ENCODE measurements around the gene CUEDC1. TPM values are rescaled to one million over a fixed set of nuclear protein-coding genes. Genes with fewer than 3 reads are reported as not detected.

Gene CUEDC1, protein sequence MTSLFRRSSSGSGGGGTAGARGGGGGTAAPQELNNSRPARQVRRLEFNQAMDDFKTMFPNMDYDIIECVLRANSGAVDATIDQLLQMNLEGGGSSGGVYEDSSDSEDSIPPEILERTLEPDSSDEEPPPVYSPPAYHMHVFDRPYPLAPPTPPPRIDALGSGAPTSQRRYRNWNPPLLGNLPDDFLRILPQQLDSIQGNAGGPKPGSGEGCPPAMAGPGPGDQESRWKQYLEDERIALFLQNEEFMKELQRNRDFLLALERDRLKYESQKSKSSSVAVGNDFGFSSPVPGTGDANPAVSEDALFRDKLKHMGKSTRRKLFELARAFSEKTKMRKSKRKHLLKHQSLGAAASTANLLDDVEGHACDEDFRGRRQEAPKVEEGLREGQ
- total RNA-seq = 10 to 100 TPM; 42.3 to 43.6 TPM
- long read RNA-seq, donor 1, transcript CUEDC1-206 (11 exons, 3,621 nt) = major isoform, 9 of 28 reads
- long read RNA-seq, donor 1, partial matches to known transcripts = 6 of 28 reads
- long read RNA-seq, donor 1, other reads (novel, unspliced or antisense) = 9 of 28 reads
- long read RNA-seq, donor 2, transcript CUEDC1-204 (2 exons, 707 nt) = major isoform, 7 of 25 reads
- long read RNA-seq, donor 2, partial matches to known transcripts = 4 of 25 reads
- long read RNA-seq, donor 2, other reads (novel, unspliced or antisense) = 12 of 25 reads

DNA sequence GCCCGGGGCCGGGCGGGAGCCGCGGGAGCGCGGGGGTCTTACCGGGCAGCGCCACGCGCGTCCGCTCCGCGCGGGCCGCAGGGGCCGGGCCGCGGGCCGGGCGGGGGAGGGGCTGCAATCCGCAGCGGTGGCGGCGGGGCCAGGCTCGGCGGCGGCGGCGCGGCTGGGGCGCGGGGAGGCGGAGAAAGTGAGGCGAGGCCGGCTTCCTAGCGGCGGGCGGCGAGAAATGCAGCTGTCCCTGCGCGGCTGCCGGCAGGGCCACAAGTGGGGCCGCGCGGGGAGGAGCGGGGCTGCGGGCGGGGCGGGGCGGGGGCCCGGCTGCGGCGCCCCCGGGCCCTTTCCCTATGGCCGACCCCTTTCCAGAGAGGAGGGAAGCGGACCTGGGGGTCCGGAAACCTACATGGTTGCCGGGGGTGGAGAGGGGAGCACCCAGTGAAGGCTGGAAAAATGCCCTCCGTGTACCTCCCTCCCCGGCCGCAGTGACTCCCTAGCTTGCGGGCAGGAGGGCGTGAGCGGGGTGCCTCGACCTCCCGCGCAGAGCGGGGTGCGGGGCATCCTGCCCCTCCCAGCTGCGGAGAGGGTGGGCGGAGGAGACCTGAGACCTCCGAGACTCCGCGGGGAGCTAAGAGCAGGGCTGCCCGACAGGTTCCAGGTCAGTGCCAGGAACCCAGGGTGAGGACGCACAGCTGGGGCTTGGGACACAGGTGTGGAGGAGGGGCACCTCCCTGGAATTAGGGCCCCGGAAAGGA lies at the start of gene CUEDC1:
TSS of gene CUEDC1 (minus strand) at position 230 of the 749 bp plus-strand sequence. CDS start 69,848 bp downstream, outside the sequence.
- intact Hi-C loops (cut with DNase I) = loop anchor here (5.0 to 10.0 kb wide), 2 partner anchors 61 to 63 kb away; no protein-coding TSS in a partner anchor
- peak; percentile 95 for DNase-seq (ENCODE audit: low spot score)

DNA sequence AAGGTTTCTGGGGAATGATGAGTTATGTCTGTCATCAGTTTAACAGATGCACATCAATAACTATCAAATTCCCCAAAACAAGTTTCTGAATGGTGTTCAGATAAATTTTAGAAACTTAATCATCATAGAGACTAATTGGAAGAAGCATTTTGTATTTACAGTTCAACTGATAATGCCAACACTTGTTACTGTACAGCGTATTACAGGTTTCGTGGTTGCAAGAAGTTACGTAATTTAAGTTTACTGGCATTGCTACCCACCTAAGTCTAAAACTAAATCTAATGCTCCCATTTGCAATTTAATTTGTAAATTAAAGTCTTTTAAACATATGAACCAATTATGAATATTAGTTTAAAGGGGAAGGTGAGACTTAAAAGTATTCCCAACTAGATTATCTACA lies 48.8 kb upstream of the CUEDC1 start:
- DNase-seq (ENCODE audit: low spot score) = no peak
- intact Hi-C loops (cut with DNase I) = no loop called here

DNA sequence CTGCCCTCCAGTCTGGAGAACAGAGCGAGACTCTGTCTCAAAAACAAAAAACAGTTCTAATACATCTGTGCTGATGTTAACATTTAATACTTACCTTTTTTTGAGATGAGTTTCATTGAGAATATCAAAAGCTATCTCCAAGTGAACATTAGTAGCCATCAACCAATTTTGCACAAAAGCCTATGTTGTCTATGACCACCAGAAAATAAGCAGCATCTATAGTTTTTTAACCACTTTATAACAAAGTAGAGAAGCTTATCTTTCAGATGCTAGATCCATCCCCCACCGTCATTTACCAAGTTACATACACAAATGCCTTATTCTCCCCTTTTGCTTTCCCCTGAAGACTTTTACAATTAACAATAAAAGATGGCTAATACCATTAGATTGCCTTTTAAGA lies 47.8 kb upstream of the CUEDC1 start:
- intact Hi-C loops (cut with DNase I) = no loop called here
- DNase-seq (ENCODE audit: low spot score) = no peak

DNA sequence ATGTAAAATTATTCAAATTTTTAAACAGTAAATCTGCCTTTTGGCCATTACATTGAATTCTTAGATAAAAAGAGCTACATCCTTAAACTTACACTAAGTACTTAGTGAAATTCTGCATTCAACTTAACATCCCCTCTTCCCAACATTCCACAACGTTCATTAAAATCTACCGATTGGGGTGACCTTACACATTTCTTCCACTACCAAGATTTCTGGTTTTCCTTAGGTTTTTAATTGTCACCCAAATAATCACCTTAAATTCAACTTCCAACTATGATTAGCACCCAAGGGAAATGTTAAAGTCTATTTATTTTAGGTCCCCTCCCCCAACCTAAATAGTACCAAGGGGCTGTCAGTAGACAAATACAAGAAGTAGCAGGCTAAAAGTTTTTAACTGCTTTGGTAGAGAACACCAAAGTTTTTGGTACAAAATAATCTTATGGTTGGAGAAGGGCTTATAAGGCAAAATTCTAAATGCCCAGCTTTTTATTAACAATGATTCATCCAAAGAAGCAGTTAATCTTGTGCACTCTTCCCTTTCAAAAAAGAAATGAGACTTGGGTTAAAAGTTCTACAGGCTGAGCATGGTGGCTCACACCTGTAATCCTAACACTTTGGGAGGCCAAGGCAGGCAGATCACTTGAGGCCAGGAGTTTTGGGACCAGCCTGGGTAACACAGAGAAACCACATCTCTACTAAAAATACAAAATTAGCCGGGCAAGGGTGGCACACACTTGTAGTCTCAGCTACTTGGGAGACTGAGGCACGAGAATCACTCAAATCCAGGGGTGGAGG lies 47.1 kb upstream of the CUEDC1 start:
- intact Hi-C loops (cut with DNase I) = no loop called here
- no peak for DNase-seq (ENCODE audit: low spot score)

DNA sequence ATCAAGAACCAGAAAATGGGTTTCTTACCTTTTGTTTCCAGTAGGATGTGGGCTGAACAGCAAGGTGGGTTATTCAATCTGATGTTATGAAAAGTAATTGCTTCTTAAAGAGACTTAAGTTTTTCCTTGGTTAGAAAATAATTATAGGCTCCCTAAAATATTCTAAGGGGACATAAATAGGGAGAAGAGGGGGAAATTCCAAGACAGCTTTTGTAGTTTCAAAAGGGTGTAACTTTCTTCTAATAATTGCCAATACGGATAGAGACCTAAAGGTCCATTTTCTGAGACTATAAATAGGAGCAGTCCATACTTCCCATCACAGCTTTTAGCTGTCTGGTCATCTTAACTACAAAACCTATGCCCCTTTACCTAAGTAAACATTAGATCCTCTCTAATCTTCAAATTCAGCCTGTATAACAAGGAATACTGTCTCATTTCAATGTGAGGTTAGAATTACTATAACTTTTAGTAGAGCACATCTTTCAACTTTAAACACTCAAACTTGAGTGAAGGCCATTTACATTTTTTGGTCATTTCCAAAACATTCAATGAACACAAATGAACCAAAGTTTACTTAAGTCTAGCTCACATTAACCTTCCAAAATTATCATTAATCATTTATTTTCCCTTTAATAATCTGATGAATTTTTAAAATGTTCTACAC lies 46.4 kb upstream of the CUEDC1 start:
- DNase-seq (ENCODE audit: low spot score) = no peak
- intact Hi-C loops (cut with DNase I) = no loop called here

DNA sequence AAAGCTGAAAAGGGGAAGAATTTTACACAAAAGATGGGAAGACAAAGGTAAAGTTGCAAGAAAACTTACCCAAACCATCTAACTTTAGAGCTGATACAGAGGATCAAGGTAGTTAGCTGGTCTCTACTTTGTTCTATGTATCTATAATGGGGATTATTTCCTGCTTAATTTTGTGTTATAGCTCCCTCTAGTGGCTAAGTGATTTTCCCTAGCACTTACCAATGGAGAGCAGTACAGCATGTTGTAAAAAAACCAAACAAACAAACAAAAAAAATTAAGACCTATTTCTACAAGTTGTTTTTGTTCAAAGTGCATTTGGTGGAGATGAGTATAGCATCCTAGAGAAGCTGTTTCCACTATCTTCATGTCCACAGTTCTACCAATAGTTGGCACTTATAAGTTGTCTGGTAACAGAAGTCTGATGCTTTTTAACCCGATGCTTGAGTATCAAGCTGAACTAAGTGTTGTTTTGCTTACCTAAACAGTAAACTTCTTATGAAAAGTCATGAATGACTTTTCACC lies 44.3 kb upstream of the CUEDC1 start:
- DNase-seq (ENCODE audit: low spot score) = no peak
- intact Hi-C loops (cut with DNase I) = loop anchor here in 1 of 2 donors (5.0 kb wide), 1 partner anchor 142 kb away; no protein-coding TSS in a partner anchor

DNA sequence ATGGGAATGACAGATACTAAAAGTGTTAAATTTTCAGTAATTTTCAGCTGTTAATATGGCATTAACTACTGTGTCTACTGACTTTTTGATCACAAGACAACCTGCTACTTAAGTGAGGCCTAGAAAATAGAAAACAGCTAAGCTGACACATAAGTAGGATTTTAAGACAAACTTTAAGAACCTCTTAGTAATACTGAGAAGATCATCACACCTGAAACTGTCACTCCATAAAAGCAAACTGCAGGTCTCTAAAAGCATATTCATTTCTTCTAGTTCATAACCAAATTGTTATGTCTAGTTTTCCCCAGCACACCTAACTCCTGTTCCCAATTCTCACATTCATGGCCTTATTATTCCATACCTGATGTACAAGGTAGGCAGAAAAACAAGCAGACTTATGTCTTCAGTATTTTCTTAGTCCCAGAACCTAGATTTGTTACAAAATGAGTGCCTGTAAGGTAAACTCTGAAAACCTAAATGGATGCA lies 43.8 kb upstream of the CUEDC1 start:
- DNase-seq (ENCODE audit: low spot score) = no peak
- intact Hi-C loops (cut with DNase I) = loop anchor here in 1 of 2 donors (5.0 kb wide), 1 partner anchor 142 kb away; no protein-coding TSS in a partner anchor

DNA sequence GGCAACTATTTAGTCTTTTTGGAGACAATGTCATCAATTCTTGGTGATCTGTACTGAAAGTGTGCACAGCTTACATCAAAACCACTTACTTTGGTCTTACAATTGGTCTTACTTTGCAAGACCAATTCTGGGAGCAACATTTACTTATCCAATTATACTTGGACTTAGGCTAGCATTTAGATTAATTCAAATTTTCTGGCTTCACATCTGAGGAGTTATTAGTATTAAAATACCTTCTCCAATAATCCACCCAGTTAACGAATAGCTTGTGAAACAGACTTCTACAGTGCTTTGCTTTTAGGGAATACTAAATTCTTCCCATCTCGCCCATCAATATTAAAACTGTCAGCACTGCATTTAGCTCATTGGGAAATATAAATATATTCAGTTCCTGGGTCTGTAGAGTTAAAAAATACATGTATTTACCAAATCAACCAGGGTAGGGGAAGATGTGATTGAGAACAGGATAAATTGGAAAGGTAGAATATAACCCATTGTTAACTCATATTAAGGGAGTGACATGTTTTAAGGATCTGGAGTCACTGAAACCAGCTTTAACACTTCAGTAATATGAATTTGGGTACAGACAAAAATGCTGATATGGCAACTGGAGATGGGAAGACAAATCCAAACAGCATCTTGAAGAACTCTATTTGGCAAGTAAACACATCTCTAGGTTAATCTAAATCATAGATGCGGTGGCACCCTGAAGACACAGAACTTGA lies 42.0 kb upstream of the CUEDC1 start:
- intact Hi-C loops (cut with DNase I) = loop anchor here in 1 of 2 donors (5.0 kb wide), 1 partner anchor 140 kb away; no protein-coding TSS in a partner anchor
- no peak for DNase-seq (ENCODE audit: low spot score)

DNA sequence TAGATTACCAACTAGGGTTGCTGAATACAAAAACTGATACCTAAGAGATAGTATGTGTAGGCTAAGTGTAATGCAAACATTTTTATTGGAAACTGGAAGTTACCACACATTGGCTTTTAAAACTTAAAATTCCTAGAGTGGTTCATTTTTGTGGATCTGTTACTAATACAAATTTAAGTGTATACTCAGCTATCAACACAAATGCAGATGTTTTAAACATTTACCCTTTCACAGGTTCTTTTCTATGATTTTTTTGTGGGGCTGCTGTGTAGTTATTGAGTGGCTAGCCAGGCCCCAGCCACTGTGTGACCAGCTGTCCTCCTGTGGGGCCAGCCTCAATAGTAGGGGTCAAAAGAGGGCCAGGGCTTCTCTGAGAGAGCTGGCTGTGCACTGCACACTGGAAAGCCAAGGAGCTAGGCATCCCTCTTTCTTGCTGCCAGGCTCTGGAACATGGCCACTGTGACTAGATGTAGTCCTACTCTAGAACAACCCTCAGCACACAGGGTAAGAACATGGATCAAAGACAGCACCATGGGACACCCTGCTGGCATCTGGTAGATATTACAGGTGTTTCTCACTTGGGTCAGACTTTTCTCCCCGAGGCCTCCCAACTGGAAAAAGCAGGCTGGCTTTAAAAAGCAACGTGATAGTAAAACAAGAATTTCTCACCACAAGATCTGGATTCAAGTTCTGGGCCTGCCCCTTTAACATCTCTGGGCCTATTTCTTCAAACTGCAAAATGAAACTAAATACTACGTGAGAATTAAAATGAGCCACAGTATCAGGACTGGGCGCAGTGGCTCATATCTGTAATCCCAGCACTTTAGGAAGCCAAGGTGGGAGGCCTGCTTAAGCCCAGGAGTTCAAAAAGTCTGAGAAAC lies 40.1 kb upstream of the CUEDC1 start:
- intact Hi-C loops (cut with DNase I) = loop anchor here (2.0 to 5.0 kb wide), 2 partner anchors 137 to 138 kb away; no protein-coding TSS in a partner anchor
- DNase-seq (ENCODE audit: low spot score) = no peak

DNA sequence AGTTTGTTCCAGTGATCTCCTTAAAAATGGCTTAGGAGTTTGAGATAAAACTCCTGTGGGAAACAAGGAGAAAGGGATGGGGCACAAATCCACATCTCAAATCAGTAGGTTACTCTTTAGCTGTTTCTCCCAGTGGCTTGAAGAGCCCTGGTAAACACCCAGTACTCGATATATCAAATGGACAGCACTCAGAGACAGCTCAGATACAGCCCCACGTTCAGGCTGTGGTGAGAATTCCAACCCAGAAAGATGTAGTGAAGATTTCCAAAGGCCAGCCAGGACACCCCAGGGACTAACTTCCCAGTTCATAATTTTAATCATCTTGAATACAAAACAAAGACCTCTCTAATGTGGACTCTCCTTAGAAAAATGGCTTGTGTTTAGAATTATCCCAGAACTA lies 39.2 kb upstream of the CUEDC1 start:
- intact Hi-C loops (cut with DNase I) = loop anchor here (2.0 to 5.0 kb wide), 2 partner anchors 117 to 136 kb away; no protein-coding TSS in a partner anchor
- no peak for DNase-seq (ENCODE audit: low spot score)

DNA sequence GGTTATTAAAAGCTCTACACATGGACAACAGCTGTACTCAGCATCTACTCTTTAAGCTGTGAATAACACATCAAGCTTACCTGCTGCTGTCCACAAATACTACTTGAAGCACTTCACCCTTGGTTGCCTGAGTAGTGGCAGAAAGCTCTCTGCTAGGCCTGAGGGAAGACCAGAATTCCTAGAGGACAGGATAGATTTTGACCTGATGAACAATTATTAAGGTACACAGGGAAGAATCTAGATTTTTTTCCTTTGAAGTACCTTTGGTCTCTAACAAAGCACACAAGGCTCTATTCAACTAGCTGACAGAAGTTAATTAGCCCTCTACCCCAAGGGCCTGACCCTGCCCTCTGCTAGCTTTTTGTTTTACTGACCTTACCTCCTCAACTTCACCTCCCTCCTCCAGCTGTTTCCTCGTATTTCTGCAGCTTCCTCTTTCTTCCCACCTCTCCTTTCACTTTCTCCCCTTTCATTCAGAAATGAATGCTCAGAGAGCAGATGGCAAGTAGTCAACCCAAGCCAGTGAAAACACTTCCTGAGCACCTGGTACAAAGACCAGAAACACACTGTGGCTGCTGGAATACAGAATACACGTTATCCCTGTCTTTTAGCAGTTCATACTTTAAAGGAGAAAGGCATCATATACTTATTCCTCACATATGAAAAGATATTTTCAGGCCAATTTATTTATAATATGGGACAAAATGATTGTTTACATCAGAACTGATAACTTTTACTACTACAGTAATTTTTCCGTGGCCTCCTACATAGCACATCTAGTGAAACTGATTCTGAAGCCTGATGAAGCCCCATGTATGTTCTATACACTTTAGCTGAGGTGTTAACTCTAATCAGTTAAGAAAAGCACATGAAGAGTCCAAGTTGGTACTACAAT lies 38.5 kb upstream of the CUEDC1 start:
- DNase-seq (ENCODE audit: low spot score) = no peak
- intact Hi-C loops (cut with DNase I) = loop anchor here (2.0 to 5.0 kb wide), 2 partner anchors 116 to 135 kb away; no protein-coding TSS in a partner anchor

DNA sequence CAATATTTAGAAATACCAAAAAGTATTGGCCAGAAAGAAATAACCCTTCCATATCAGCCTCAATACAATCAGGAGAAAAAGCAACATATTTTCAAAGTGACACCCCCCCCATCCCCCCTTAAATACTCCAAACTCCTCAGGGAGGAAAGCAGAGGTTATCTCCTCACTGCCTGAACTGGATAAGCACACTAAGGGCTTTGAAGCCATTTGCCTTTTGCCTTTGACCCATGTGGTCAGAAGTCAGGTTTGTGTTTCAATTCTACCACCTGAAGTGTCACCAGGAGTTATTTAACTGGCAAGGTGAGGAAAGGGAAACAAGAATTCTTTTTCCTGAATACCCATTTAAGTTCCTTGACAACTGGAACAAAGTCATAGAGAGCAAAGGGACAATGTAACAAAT lies 36.3 kb upstream of the CUEDC1 start:
- no peak for DNase-seq (ENCODE audit: low spot score)
- intact Hi-C loops (cut with DNase I) = loop anchor here in 1 of 2 donors (5.0 kb wide), 1 partner anchor 114 kb away; no protein-coding TSS in a partner anchor

DNA sequence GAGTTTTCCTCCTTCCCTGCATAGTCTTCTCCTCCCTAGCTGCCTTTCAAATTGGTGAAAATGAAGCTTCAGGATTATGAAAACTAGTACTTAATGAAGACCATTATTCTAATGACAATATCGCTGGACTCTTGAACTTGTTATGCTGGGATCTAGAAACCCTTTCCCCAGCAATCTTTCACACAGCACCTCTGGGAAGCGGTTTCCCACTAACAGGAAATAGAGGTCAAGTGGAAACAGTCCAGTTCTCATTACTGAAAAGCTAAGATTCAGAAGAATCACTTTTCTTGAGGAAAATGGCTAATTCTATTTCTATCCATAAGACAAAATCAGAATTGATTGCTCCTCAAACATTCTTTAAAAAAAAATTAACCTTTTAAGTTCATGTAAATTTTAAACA lies 34.8 kb upstream of the CUEDC1 start:
- intact Hi-C loops (cut with DNase I) = loop anchor here in 1 of 2 donors (5.0 kb wide), 1 partner anchor 113 kb away; no protein-coding TSS in a partner anchor
- no peak for DNase-seq (ENCODE audit: low spot score)

DNA sequence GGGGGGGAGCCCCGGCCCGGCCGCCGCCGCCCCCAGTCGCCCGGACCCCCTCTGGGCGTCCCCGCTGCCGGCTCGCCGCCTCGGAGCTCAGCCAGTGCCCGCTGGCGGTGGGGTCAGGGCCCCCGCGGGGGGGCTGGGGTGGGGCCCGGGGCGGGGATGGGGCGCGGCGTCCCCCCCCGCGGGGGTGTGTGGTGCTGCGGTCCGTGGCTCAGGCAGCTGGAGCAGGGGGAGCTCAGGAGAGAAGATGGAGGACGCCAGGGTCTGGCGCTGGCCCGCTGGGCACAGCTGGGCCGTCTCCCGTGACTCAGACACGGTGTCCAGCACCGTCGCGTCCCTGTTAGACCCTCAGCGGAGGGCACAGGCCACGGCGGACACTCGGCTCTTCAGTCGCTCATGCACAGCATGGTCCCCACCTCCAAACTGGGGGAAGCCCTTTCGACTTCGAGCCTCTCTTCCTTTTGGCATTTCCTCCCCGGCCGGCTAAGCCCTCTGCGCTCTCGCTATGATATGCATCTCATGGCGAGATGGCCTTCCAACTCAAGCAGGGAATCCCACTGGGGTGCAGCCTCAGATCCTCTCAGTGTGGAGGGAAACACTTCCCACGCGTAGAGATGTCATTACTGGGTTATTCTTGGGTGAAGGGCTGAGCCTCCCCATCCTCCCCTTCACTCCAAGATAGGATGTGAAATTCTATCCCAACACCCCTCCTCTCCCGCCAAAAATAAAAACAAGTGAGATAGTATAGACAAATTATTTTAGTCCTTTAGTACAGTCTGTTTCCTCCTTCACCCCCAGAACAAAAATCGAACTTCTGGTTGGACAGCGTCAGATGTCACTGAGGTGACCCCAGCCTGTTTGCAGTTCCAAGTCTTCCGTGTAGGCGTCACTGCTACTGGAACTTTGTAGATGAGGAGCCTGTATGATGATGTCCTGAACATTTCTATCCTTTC lies 33.4 kb upstream of the CUEDC1 start:
- intact Hi-C loops (cut with DNase I) = loop anchor here in 1 of 2 donors (5.0 kb wide), 1 partner anchor 36 kb away; no protein-coding TSS in a partner anchor

More for the DNA sequence above, 33.4 kb upstream of the CUEDC1 start:
- peak; percentile 90 for DNase-seq (ENCODE audit: low spot score)

Data from posterior vena cava (tissue), 2 donors.